CD14-positive monocyte (primary cell): Measurements from ENCODE around the gene REPIN1. TPM values are rescaled to one million over a fixed set of nuclear protein-coding genes. Genes with fewer than 3 reads are reported as not detected.

ENCODE experiments used
- DNase-seq, 3 donors: peaks; one replicate each; pipeline ENCODE4 v3.0.0-alpha.2; 2011 to 2022
- H2AFZ ChIP-seq: 2 replicates; pipeline ENCODE4 v1.6.0; 2012; ENCODE audit warnings: mild to moderate bottlenecking, low read depth, low read length, inconsistent platforms; ENCODE audit not compliant: insufficient read depth, poor library complexity, severe bottlenecking
- H3K27ac ChIP-seq, 2 donors: 1 replicate in 1 of 2; 2 replicates in 1 of 2; pipeline ENCODE4 v1.5.1; 2012 to 2013; ENCODE audit warnings: low read length in 2 of 2, control low read depth in 1 of 2, inconsistent platforms in 1 of 2, low read depth in 1 of 2, mild to moderate bottlenecking in 1 of 2
- H3K27me3 ChIP-seq, 2 donors: one replicate each; pipeline versions ENCODE4 v1.6.0 to v1.6.1; 2011 to 2013; ENCODE audit warnings: low read length in 2 of 2; ENCODE audit not compliant: control insufficient read depth in 2 of 2, insufficient read depth in 2 of 2
- H3K36me3 ChIP-seq, 2 donors: replicated peaks in 1 of 2; 1 replicate in 1 of 2; 2 replicates in 1 of 2; pipeline versions ENCODE4 v1.5.1 to v1.6.1; 2012 to 2013; ENCODE audit warnings: low read length in 2 of 2, control low read depth in 1 of 2, inconsistent platforms in 1 of 2, mild to moderate bottlenecking in 1 of 2; ENCODE audit not compliant: insufficient read depth in 2 of 2, control insufficient read depth in 1 of 2
- H3K4me1 ChIP-seq, 2 donors: 1 replicate in 1 of 2; 2 replicates in 1 of 2; pipeline versions ENCODE4 v1.5.1 to v1.6.1; 2012 to 2013; ENCODE audit warnings: low read length in 2 of 2, control low read depth in 1 of 2, inconsistent platforms in 1 of 2, mild to moderate bottlenecking in 1 of 2, moderate library complexity in 1 of 2; ENCODE audit not compliant: insufficient read depth in 2 of 2, control insufficient read depth in 1 of 2
- H3K4me2 ChIP-seq: replicated peaks from 2 replicates; pipeline ENCODE3; 2012; ENCODE audit warnings: low read length, moderate library complexity, mild to moderate bottlenecking; ENCODE audit not compliant: poor library complexity, severe bottlenecking; ENCODE audit errors: extremely low read depth
- H3K4me3 ChIP-seq, 3 experiments: fragments of 200-600 bp in 1 of 3; sonication (generic) in 1 of 3; replicated peaks in 1 of 3; 1 replicate in 2 of 3; 2 replicates in 1 of 3; pipeline ENCODE4 v1.5.1; 2011 to 2013; ENCODE audit warnings: low read length in 3 of 3, mild to moderate bottlenecking in 3 of 3, control low read depth in 2 of 3, low read depth in 2 of 3, inconsistent platforms in 1 of 3, moderate library complexity in 1 of 3
- H3K79me2 ChIP-seq: 2 replicates; pipeline ENCODE4 v1.6.0; 2012; ENCODE audit warnings: mild to moderate bottlenecking, control low read depth, inconsistent platforms, low read length, moderate library complexity; ENCODE audit not compliant: insufficient read depth
- H3K9ac ChIP-seq: 2 replicates; pipeline ENCODE4 v1.6.0; 2017; ENCODE audit warnings: low read length, mild to moderate bottlenecking; ENCODE audit not compliant: insufficient read depth, poor library complexity, severe bottlenecking
- H3K9me3 ChIP-seq, 2 donors: replicated peaks in 1 of 2; 1 replicate in 1 of 2; 2 replicates in 1 of 2; pipeline versions ENCODE4 v1.5.1 to v1.6.1; 2012 to 2013; ENCODE audit warnings: low read length in 2 of 2, control low read depth in 1 of 2; ENCODE audit not compliant: control insufficient read depth in 1 of 2, insufficient read depth in 1 of 2
- H4K20me1 ChIP-seq: 2 replicates; pipeline ENCODE4 v1.6.0; 2012; ENCODE audit warnings: mild to moderate bottlenecking, low read length, control low read depth, moderate library complexity; ENCODE audit not compliant: insufficient read depth
- H3K27ac Mint-ChIP-seq, 7 donors: one replicate each; pipeline ENCODE4 v1.8.0; 2020; ENCODE audit warnings: mild to moderate bottlenecking in 7 of 7, mixed read lengths in 7 of 7, moderate library complexity in 6 of 7, inconsistent platforms in 2 of 7
- H3K27me3 Mint-ChIP-seq, 3 donors: one replicate each; pipeline ENCODE4 v1.8.0; 2021 to 2022; ENCODE audit warnings: low read depth in 3 of 3, mild to moderate bottlenecking in 3 of 3, mixed read lengths in 3 of 3, moderate library complexity in 3 of 3, inconsistent platforms in 1 of 3
- H3K36me3 Mint-ChIP-seq, 2 donors: one replicate each; pipeline ENCODE4 v1.8.0; 2020; ENCODE audit warnings: mixed read lengths in 2 of 2, inconsistent platforms in 1 of 2, mild to moderate bottlenecking in 1 of 2
- H3K4me1 Mint-ChIP-seq: one replicate; pipeline ENCODE4 v1.8.0; 2020; ENCODE audit warnings: mild to moderate bottlenecking, mixed read lengths
- H3K4me3 Mint-ChIP-seq, 2 donors: one replicate each; pipeline ENCODE4 v1.8.0; 2020; ENCODE audit warnings: mild to moderate bottlenecking in 2 of 2, mixed read lengths in 2 of 2, moderate library complexity in 1 of 2
- H3K9me3 Mint-ChIP-seq, 7 donors: one replicate each; pipeline ENCODE4 v1.8.0; 2020 to 2022; ENCODE audit warnings: mixed read lengths in 7 of 7, mild to moderate bottlenecking in 6 of 7, moderate library complexity in 6 of 7, inconsistent platforms in 2 of 7
- WGBS: methylation state at CpG from one replicate; pipeline ENCODE4 v1.1.5; 2013; ENCODE audit warnings: missing lambda C conversion rate; ENCODE audit not compliant: insufficient coverage; 5-methylcytosine and 5-hydroxymethylcytosine counted together
- intact Hi-C, 2 donors: fragments of 100-400 bp; cut with micrococcal nuclease; formaldehyde crosslinking; loops; one replicate each; pipeline versions ENCODE4 v1.15.0 to v1.15.1; 2023
- polyA plus RNA-seq, 3 donors: library from polyadenylated mRNA; depleted of rRNA in 1 of 3; unstranded in 2 of 3; stranded (reverse) in 1 of 3; fragments of 300-500 nt in 2 of 3; fragments of >200 nt in 1 of 3; fragmentation: Illumina TruSeq in 2 of 3; gene quantifications; 1 replicate in 2 of 3; 2 replicates in 1 of 3; pipeline ENCODE4 v1.2.3, GENCODE V29; 2012 to 2021
- TF ChIP-seq, protein P1 (sequence below): fragments of 200-600 bp; IDR thresholded peaks from one replicate; pipeline ENCODE4 v1.8.0; 2022; ENCODE audit warnings: antibody characterized with exemption, mild to moderate bottlenecking

Gene REPIN1
- polyA plus RNA-seq, 3 donors: 32.7 to 42.9 (median 39.0) TPM

DNA sequence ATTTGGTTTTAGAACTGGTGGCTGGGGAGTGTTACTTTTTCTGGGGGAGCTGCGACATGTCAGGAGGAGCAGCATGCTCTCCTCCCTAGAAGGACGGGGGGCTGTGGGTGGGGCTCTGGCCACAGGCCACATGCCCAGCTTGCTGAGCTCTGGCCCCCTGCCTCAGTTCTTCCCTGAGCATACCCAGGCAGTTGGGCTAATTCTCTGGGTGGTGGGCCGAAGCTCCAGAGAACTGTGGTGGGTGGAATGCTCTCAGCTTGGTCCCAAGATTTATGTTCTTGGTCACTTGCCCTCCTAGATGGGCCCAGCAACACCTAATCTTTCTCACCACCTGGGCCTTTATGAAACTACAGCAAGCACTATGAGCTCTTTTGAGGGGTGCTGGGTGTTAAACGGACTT is 5.4 kb downstream of the REPIN1 start:
- Histone ChIP-seq H3K27ac (no peak overlapping the region), H3K4me1 (peaks cover 32 to 36% of the 10 kb centered on the region in 2 donors), H3K27me3 (no peaks in the 10 kb centered on the region), H3K36me3 (peaks cover 33 to 44% of the 10 kb centered on the region in 2 donors), H3K4me2 (no peak overlapping the region), H4K20me1 (peaks cover 57% of the 10 kb centered on the region), H2AFZ (no peak overlapping the region), H3K9me3 (no peaks in the 10 kb centered on the region), H3K79me2 (peaks cover 52% of the 10 kb centered on the region), H3K4me3 (no peak overlapping the region), H3K9ac (no peak overlapping the region)
- H3K4me1 Mint-ChIP-seq: peaks cover 45% of the 10 kb centered on the region
- intact Hi-C loops: loop anchor here in 1 of 2 donors (10.0 kb wide), 1 partner anchor 711 kb away; the partner anchor contains the start of genes AGAP3, FASTK and TMUB1
- H3K36me3 Mint-ChIP-seq: peaks cover 26 to 54% of the 10 kb centered on the region in 2 donors
- H3K27ac Mint-ChIP-seq: peak overlapping the region in 2 of 7 donors; percentile 3 to 70
- WGBS: 100% methylated on average over 2 of the region's 4 CpGs
- TF ChIP-seq, protein P1, sequence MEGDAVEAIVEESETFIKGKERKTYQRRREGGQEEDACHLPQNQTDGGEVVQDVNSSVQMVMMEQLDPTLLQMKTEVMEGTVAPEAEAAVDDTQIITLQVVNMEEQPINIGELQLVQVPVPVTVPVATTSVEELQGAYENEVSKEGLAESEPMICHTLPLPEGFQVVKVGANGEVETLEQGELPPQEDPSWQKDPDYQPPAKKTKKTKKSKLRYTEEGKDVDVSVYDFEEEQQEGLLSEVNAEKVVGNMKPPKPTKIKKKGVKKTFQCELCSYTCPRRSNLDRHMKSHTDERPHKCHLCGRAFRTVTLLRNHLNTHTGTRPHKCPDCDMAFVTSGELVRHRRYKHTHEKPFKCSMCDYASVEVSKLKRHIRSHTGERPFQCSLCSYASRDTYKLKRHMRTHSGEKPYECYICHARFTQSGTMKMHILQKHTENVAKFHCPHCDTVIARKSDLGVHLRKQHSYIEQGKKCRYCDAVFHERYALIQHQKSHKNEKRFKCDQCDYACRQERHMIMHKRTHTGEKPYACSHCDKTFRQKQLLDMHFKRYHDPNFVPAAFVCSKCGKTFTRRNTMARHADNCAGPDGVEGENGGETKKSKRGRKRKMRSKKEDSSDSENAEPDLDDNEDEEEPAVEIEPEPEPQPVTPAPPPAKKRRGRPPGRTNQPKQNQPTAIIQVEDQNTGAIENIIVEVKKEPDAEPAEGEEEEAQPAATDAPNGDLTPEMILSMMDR: no peak
- no peak for DNase-seq
- H3K9me3 Mint-ChIP-seq: peaks cover 0 to 2% (median 0%) of the 10 kb centered on the region in 7 donors
- no peaks in the 10 kb centered on the region for H3K27me3 Mint-ChIP-seq
- H3K4me3 Mint-ChIP-seq: no peak overlapping the region

GRCh38 chr7:150374472-150374871 is 5.8 kb downstream of the REPIN1 start:
- Histone ChIP-seq H3K27ac (no peak overlapping the region), H3K36me3 (peaks cover 33 to 44% of the 10 kb centered on the region in 2 donors), H3K9me3 (no peaks in the 10 kb centered on the region), H4K20me1 (peaks cover 53% of the 10 kb centered on the region), H3K4me1 (peaks cover 28 to 32% of the 10 kb centered on the region in 2 donors), H3K4me3 (no peak overlapping the region), H2AFZ (no peak overlapping the region), H3K9ac (no peak overlapping the region), H3K79me2 (peaks cover 50% of the 10 kb centered on the region), H3K27me3 (no peaks in the 10 kb centered on the region), H3K4me2 (no peak overlapping the region)
- Mint-ChIP-seq H3K27me3 (no peaks in the 10 kb centered on the region), H3K27ac (peak overlapping the region in 2 of 7 donors; percentile 46 to 65), H3K4me3 (no peak overlapping the region), H3K9me3 (peaks cover 0 to 2% (median 0%) of the 10 kb centered on the region in 7 donors), H3K4me1 (peaks cover 40% of the 10 kb centered on the region), H3K36me3 (peaks cover 26 to 54% of the 10 kb centered on the region in 2 donors)
- 94% methylated on average over 3 of the region's 5 CpGs for WGBS
- DNase-seq: no peak
- TF ChIP-seq, protein P1: no peak
- intact Hi-C loops: loop anchor here in 1 of 2 donors (10.0 kb wide), 1 partner anchor 710 kb away; the partner anchor contains the start of genes AGAP3, FASTK and TMUB1
